GM19239 (cell line): ENCODE data around the gene TNFRSF18.
"Not testable (repeated sequence)": the region's sequence is repeated elsewhere in the genome, so short reads cannot be mapped to it uniquely, and the experiment has no call there.

Source experiments
- DNase-seq: peaks from one replicate; pipeline ENCODE4 v3.0.0; 2011; ENCODE audit warnings: low spot score; ENCODE audit not compliant: insufficient read length
- FAIRE-seq: peaks from 2 replicates; lab custom pipeline; 2011; peaks lifted over from hg19 to GRCh38; lab: Jason Lieb, UNC

The TNFRSF18 gene

GRCh38 chr1:1200876-1201810 is 5.2 kb downstream of the TNFRSF18 start:
- FAIRE-seq (no peak), DNase-seq (no peak)

- FAIRE-seq (no peak), DNase-seq (no peak)
Observed at GRCh38 chr1:1199961-1200875, 6.2 kb downstream of the TNFRSF18 start.

- FAIRE-seq (no peak), DNase-seq (no peak)
Observed at GRCh38 chr1:1199141-1199960, 7.0 kb downstream of the TNFRSF18 start.

GRCh38 chr1:1198423-1199140 is 7.8 kb downstream of the TNFRSF18 start:
- DNase-seq (no peak), FAIRE-seq (no peak)

GRCh38 chr1:1197551-1198422 is 8.6 kb downstream of the TNFRSF18 start:
- no peak for FAIRE-seq
- DNase-seq: no peak

GRCh38 chr1:1197188-1197500 is 9.2 kb downstream of the TNFRSF18 start:
- no peak for FAIRE-seq

GRCh38 chr1:1196431-1197187 is 9.8 kb downstream of the TNFRSF18 start:
- FAIRE-seq (no peak), DNase-seq (no peak)

More at GRCh38 chr1:1197188-1197500, 9.2 kb downstream of the TNFRSF18 start:
- DNase-seq: no peak

GRCh38 chr1:1195726-1196125 is 10.7 kb downstream of the TNFRSF18 start:
- FAIRE-seq, DNase-seq: not testable (repeated sequence)

- FAIRE-seq: no peak
Observed at GRCh38 chr1:1194723-1195122, 11.7 kb downstream of the TNFRSF18 start.

GRCh38 chr1:1191734-1192133 is 14.7 kb downstream of the TNFRSF18 start:
- FAIRE-seq (no peak), DNase-seq (no peak)

More at GRCh38 chr1:1194723-1195122, 11.7 kb downstream of the TNFRSF18 start:
- DNase-seq: no peak

- DNase-seq (no peak), FAIRE-seq (no peak)
Observed at GRCh38 chr1:1189111-1189510, 17.3 kb downstream of the TNFRSF18 start.

GRCh38 chr1:1187938-1188337 is 18.5 kb downstream of the TNFRSF18 start:
- FAIRE-seq (no peak), DNase-seq (no peak)

GRCh38 chr1:1185101-1185765 is 21.2 kb downstream of the TNFRSF18 start:
- DNase-seq (no peak), FAIRE-seq (no peak)

GRCh38 chr1:1183833-1184775 is 22.3 kb downstream of the TNFRSF18 start:
- FAIRE-seq (no peak), DNase-seq (no peak)

- FAIRE-seq: no peak
Observed at GRCh38 chr1:1183221-1183747, 23.1 kb downstream of the TNFRSF18 start.

More at GRCh38 chr1:1183221-1183747, 23.1 kb downstream of the TNFRSF18 start:
- DNase-seq: no peak
